Activated CD4-positive, alpha-beta T cell treated with anti-CD3 and anti-CD28 coated beads, Interleukin-2, amount 50 U/mL, for 24 hours (primary cell): ENCODE results near the gene ANO4.
"Not testable (repeated sequence)": the region's sequence is repeated elsewhere in the genome, so short reads cannot be mapped to it uniquely, and the experiment has no call there.

ENCODE experiments used
- DNase-seq, 2 donors: peaks; one replicate each; pipeline ENCODE4 v3.0.0-alpha.2; 2020; ENCODE audit warnings: low read depth in 1 of 2, low spot score in 1 of 2

The ANO4 gene

DNA sequence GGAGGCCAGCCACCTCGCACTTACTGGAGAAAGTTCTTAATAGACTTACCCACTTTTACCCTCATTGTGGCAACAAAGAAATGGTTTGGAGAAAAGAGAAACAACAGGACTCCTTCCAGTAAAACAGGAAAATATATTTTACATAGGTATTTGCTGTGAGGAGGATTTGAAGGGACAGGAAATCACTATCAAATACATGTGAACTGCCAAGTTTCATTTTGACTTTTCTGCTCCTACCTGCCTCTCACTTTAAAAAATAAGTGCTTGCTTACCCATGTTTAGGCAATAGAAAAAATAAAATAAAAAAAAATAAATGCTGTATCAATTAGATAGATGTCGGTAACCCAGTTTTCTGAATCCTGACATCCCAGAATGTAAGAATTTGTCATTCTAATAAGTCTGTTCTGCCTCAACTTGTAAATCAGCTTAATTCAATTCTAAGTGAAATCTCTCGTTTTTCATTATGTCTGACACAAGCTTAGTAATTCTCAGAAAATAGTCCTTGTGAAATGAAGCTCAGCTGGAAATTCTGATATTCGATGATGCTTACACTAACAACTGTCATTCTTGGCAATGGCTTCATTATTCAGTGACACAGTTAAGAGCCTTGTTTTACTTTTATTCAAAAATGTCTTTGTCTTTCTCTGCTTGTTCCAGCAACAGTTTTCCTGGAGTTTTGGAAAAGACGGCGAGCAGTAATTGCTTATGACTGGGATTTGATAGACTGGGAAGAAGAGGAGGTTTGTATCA, 284.1 kb downstream of the ANO4 start:
- DNase-seq = no peak

DNA sequence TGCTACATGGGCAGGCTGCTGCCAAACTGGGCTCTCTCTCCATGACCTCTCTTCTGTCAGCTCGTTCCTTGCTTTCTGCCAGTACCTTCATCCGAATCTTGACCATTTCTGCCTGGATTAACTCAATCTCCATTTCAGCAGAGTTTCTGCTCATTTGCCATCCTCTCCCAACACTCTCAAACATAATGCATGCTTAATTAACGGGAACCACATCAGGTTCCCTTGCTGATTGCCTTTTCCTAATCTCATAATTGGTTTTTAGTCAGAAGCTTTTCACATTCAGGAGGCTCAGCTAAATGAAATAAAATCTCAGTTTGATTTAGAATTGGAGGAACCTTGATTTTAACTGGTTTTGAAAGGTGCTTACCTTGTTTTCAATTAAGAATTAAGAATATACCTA, 288.1 kb downstream of the ANO4 start:
- DNase-seq = no peak

- no peak for DNase-seq
These were observed 292.0 kb downstream of the ANO4 start for GRCh38 chr12:101086490-101087135.

DNA sequence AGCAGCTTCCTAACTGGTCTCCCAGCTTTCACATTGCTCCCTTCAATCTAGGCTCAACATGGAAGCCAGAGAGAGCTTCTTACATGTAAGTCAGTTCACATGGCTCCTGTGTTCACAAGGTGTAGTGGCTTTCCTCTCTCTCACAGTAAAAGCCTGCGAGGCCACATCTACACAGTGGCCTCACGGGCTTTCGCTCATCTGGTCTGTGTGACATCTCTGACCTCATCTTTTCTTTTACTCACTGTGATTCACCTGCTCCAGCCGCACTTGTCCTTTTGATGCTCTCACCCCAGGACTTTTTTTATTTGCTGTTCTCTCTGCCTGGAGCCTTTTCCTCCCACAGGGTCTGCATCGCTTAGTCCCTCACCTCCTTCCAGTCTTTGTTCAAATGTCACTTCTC, 293.3 kb downstream of the ANO4 start:
- DNase-seq = no peak

DNA sequence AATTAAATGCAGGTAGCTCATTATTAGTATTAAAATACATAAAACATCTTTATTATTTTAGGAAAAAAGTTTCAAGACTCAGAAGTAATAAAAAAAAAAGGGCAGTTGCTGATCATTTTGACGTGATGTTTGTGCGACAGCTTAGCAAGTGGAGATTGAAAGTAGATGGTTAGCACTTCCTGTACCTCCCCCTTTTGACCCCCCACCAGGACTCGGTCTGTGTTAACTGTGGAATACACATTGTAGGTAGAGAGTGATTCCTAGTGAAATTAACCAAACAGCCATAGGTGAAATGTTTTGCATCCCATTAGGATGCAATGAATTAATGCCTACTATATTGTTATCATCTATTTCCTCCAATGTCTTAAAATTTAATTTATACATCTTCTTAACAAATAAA, 294.7 kb downstream of the ANO4 start:
- no peak for DNase-seq

DNA sequence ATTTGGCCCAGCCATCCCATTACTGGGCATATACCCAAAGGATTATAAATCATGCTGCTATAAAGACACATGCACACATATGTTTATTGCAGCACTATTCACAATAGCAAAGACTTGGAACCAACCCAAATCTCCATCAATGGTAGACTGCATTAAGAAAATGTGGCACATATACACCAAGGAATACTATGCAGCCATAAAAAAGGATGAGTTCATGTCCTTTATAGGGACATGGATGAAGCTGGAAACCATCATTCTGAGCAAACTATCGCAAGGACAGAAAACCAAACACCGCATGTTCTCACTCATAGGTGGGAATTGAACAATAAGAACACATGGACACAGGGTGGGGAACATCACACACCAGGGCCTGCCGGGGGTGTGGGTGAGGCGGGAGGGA, 295.6 kb downstream of the ANO4 start:
- not testable (repeated sequence) for DNase-seq

DNA sequence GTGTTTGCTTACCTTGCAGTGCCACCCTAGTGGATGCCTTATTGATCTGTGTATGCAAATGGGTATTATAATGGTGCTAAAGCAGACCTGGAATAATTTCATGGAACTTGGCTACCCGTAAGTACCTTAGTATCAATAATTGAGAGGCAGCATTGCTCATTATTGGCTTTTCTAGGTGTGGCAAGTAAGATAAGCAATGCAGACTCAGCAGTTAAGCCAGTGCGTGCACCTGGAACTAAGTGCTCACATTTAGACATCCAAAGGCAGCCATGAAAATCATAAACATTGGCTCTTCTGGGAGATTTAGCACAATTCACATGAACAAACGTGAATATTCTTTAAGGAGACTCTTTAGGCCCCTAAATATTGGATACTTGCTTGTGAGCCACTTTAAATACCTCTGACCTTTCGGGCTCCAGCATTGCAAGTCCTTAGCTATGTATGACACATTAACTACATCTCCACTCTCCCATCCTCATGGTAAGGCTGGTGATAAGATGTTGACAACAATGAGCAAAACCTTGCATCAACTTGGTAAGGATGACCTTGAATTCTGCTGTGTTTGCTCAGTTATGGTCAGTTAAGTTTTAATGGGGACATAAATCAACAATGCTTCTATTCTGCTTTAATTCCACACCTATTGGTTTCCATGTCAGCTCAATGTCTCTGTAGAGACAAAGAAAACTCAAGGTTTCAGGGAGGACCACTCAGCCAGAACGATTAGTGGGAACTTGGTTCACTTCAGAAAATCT, 303.4 kb downstream of the ANO4 start:
- DNase-seq = no peak

DNA sequence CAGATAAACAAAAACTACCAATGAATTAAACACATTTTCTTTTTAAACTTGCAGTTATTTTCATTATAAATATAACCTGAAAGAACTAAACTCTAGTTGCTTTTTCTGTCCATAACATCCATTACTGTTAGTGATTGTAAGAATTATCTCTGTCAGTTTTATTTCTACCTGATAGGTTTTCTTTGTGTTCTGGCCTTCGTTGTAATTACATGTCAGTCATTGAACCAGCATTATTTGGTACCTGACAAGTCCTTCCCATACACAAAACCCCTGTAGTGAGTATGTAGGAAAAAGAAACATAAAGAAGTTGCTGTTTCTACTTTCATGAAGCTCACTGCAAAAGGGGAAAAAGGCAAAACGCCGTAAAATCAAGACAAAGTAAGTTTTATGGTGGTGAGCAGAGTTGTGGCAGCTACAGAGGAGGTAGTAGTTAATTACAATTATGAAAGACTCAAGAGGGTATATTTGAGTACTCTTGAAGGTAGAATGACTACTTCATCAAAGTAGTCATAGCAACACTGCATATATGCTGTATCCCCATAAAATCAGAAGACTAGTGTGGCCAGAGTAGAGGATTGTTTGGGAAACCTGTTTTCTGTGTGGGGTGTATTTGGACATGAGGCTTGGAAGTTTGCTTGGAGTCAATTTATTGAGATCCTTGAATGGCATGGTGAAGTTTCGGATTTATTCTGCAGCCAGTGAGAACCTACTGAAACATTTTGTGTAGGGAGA, 312.6 kb downstream of the ANO4 start:
- DNase-seq = no peak

DNA sequence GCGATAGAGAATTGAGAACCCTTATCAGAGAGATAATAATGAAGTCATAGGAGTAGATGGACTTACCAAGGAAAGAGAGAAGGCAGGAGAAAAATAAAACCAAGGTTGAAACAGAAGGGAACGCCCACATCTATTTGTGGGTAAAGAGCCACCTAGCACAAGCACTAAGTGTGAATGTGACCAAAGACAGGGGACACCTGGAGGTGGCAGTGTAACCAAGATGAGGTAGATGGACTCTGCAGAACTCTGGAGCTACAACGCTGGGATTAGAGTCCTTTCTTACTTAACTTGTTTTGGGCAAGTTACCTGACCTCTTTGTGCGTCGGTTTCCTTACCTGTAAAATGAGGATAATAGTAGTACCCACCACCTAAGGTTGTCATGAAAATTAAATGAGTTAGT, 313.6 kb downstream of the ANO4 start:
- DNase-seq = no peak

DNA sequence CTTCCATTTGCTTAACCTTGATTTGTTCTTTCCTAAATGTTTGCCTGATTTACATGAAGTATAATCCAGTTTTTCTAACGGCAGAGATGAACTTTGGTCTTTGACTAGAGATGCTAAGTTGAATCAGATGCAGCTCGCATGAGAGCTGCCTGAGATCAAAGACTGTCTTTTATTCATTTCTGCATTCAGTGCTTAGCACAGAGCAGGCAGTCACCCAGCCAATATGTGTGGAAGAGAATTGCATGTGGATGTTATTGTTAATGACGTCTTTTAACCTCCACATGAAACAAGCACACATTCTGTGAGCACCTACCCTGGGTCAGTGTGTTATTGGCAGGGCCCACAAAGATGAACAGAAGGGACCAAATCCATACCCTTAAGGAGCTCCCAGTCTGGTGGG, 316.3 kb downstream of the ANO4 start:
- DNase-seq = no peak

DNA sequence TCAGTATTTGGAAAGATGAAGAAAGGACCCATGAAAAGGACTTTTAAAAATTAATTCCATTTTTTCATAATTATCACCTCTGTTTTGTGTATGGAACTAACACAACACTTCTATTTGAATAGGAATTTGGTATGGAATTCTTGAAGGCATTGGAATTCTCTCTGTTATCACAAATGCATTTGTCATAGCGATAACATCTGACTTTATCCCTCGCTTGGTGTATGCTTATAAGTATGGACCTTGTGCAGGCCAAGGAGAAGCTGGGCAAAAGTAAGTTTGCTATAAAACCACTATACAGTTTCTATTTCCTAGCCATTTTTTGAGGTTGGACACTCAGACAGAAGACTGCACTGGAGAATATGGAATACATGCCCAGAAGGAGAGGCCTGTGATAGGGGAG, 316.9 kb downstream of the ANO4 start:
- DNase-seq = no peak

DNA sequence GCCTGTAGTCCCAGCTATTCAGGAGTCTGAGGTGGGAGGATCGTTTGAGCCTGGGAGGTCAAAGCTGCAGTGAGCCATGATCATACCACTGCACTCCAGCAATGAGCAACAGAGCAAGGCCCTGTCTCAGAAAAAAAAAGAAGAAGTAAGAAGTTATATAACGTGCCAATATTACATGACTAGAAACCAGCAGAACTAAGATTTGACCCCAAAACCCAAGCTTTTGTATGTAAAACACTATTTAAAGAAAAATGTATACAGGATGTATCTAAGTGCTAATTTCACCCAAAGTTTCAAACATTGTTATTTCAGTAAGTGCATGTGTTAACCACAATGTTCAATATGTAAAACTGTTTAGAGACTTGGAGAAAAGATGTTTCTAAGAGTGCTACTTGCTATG, 320.8 kb downstream of the ANO4 start:
- DNase-seq = no peak

DNA sequence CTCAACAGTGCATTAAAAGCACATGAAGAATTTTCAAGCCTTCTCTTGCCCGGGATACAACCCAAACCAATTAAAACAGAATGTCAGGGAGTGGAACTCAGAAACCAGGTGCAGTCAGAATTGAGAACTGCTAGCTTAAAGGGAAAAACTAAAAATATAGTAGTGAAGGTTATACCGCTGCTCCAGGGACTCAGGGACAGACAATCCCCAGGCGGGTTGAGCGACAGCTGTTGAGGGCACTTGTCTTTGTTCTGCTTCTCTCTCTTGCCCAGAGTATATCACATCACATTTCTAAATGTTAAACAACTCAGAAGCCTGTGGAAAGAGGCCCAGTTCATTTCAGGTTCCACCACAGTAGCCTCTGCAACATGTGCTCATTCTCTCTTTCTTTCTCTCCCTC, 322.3 kb downstream of the ANO4 start:
- DNase-seq = no peak

- DNase-seq = no peak
These were observed 323.3 kb downstream of the ANO4 start for GRCh38 chr12:101117842-101118241.

- DNase-seq = no peak
These were observed 333.1 kb downstream of the ANO4 start for GRCh38 chr12:101127521-101128219.

DNA sequence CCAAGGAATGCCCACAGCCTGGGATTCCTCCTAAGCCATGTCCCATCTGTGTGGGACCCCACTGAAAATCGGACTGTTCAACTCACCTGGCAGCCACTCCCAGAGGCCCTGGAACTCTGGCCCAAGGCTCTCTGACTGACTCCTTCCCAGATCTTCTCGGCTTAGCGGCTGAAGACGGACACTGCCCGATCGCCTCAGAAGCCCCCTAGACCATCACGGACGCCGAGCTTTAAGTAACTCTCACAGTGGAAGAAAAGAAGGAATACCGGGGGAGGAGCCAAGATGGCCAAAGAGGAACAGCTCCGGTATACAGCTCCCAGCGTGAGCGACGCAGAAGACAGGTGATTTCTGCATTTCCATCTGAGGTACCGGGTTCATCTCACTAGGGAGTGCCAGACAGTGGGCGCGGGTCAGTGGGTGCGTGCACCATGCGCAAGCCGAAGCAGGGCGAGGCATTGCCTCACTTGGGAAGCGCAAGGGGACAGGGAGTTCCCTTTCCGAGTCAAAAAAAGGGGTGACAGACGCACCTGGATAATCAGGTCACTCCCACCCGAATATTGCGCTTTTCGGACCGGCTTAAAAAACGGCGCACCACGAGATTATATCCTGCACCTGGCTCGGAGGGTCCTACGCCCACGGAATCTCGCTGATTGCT, 351.3 kb downstream of the ANO4 start:
- not testable (repeated sequence) for DNase-seq

DNA sequence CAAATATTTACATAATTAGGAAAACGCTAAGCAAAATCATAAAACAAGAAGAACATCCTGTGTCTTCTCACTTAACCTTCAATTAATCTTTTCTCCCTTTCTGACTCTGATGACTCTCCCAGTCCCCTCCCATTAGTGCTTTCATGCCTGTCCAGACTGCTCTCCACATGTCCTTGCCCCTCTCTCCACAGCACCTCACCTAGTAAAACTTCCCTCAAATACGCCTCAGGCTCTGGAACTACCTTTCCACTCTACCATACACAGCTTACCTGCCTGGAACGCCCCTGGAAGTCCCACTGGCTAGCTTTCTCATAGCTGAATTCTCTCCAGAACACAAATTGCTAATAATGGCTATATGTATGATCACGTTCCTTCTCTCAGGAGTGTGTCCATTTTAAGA, 370.7 kb downstream of the ANO4 start:
- no peak for DNase-seq

GRCh38 chr12:101166866-101167265, 372.3 kb downstream of the ANO4 start:
- DNase-seq = no peak

- DNase-seq = no peak
These were observed 373.4 kb downstream of the ANO4 start for GRCh38 chr12:101168001-101168400.

DNA sequence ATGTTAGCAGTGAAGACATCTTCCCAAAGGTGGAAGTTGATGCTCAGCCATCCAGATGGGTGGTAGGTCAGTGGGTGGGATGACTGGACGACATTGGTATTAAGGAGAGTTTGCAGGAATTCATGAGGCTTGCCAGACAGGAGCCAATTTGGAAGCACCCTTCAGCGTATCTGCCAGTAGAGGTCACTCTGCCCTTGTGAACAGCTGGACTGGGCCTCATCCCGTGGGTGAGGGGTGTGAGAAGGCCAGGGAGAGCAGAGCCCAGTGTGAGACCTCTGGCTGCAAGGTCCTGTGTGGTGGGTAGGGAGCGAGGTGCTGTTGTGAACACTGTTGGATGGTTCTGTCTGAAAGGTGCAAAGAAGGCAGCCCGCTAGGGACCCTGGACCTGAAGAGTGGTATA, 377.7 kb downstream of the ANO4 start:
- no peak for DNase-seq
